ENCODE measurements around the gene OR10A2.

Gene OR10A2

DNA sequence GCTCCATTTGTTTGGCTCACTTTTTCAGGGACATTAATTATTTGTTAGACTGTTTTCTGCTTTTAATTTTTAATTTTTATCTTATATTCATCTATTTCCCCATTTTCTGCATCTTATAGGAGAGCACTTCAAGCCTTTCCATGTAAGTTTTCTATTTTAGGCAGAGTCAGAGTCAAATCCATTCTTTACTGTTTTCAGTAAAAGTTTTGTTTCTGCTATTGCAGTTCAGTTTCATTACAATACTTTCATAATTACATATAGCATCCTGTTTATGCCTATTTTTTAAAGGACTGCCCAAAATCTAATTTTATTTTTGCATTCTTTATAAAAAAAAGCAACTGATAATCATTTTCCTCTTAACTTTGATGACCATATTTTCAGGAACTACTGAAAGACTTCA, 21.2 kb upstream of the OR10A2 start:
- no peak for TF ChIP-seq ZNF629 (tag by site-specific recombination; IDR thresholded peaks at IDR 0.05)
- TF ChIP-seq ZNF558 (tag by site-specific recombination; IDR thresholded peaks at IDR 0.05) = no peak
- TF ChIP-seq ZNF114 (tag by site-specific recombination; IDR thresholded peaks at IDR 0.05) = no peak
- no peak for TF ChIP-seq ZFP37 (tag by site-specific recombination; IDR thresholded peaks at IDR 0.05)
- TF ChIP-seq, protein P1, sequence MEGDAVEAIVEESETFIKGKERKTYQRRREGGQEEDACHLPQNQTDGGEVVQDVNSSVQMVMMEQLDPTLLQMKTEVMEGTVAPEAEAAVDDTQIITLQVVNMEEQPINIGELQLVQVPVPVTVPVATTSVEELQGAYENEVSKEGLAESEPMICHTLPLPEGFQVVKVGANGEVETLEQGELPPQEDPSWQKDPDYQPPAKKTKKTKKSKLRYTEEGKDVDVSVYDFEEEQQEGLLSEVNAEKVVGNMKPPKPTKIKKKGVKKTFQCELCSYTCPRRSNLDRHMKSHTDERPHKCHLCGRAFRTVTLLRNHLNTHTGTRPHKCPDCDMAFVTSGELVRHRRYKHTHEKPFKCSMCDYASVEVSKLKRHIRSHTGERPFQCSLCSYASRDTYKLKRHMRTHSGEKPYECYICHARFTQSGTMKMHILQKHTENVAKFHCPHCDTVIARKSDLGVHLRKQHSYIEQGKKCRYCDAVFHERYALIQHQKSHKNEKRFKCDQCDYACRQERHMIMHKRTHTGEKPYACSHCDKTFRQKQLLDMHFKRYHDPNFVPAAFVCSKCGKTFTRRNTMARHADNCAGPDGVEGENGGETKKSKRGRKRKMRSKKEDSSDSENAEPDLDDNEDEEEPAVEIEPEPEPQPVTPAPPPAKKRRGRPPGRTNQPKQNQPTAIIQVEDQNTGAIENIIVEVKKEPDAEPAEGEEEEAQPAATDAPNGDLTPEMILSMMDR (tag by site-specific recombination; IDR thresholded peaks at IDR 0.05) = no peak
- no peak for TF ChIP-seq ZNF701 (tag by site-specific recombination; IDR thresholded peaks at IDR 0.05)
- TF ChIP-seq, protein P2, sequence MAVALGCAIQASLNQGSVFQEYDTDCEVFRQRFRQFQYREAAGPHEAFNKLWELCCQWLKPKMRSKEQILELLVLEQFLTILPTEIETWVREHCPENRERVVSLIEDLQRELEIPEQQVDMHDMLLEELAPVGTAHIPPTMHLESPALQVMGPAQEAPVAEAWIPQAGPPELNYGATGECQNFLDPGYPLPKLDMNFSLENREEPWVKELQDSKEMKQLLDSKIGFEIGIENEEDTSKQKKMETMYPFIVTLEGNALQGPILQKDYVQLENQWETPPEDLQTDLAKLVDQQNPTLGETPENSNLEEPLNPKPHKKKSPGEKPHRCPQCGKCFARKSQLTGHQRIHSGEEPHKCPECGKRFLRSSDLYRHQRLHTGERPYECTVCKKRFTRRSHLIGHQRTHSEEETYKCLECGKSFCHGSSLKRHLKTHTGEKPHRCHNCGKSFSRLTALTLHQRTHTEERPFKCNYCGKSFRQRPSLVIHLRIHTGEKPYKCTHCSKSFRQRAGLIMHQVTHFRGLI (tag by site-specific recombination; IDR thresholded peaks at IDR 0.05) = no peak
- no peak for TF ChIP-seq ZFP3 (tag by site-specific recombination; IDR thresholded peaks at IDR 0.05; ENCODE audit: low read depth)
- no peak for TF ChIP-seq ZNF221 (tag by site-specific recombination; IDR thresholded peaks at IDR 0.05; ENCODE audit: borderline replicate concordance)
- TF ChIP-seq, protein P3, sequence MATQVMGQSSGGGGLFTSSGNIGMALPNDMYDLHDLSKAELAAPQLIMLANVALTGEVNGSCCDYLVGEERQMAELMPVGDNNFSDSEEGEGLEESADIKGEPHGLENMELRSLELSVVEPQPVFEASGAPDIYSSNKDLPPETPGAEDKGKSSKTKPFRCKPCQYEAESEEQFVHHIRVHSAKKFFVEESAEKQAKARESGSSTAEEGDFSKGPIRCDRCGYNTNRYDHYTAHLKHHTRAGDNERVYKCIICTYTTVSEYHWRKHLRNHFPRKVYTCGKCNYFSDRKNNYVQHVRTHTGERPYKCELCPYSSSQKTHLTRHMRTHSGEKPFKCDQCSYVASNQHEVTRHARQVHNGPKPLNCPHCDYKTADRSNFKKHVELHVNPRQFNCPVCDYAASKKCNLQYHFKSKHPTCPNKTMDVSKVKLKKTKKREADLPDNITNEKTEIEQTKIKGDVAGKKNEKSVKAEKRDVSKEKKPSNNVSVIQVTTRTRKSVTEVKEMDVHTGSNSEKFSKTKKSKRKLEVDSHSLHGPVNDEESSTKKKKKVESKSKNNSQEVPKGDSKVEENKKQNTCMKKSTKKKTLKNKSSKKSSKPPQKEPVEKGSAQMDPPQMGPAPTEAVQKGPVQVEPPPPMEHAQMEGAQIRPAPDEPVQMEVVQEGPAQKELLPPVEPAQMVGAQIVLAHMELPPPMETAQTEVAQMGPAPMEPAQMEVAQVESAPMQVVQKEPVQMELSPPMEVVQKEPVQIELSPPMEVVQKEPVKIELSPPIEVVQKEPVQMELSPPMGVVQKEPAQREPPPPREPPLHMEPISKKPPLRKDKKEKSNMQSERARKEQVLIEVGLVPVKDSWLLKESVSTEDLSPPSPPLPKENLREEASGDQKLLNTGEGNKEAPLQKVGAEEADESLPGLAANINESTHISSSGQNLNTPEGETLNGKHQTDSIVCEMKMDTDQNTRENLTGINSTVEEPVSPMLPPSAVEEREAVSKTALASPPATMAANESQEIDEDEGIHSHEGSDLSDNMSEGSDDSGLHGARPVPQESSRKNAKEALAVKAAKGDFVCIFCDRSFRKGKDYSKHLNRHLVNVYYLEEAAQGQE (tag by site-specific recombination; IDR thresholded peaks at IDR 0.05) = no peak
- TF ChIP-seq ZNF654 (tag by site-specific recombination; IDR thresholded peaks at IDR 0.05; ENCODE audit: low read depth) = no peak
- TF ChIP-seq ZNF335 (tag by site-specific recombination; conservative IDR thresholded peaks at IDR 0.05) = no peak
- no peak for TF ChIP-seq ZNF157 (tag by site-specific recombination; IDR thresholded peaks at IDR 0.05)
- TF ChIP-seq ZNF391 (tag by site-specific recombination; IDR thresholded peaks at IDR 0.05; ENCODE audit: borderline replicate concordance, low read depth) = no peak
- no peak for TF ChIP-seq ZNF138 (tag by site-specific recombination; IDR thresholded peaks at IDR 0.05; ENCODE audit: borderline replicate concordance)
- H3K9me3 ChIP-seq (ENCODE audit: control insufficient read depth, insufficient read depth, low read depth, low read length) = no peaks in the 10 kb centered on the region
- H3K4me3 ChIP-seq (ENCODE audit: low read depth, low read length) = no peak overlapping the region
- CTCF ChIA-PET = no interaction called here
- POLR2A ChIA-PET = no interaction called here
- H3K36me3 ChIP-seq (ENCODE audit: control insufficient read depth in 2 of 2, insufficient read depth in 1 of 2, low read length in 2 of 2) = no peaks in the 10 kb centered on the region
- no peaks in the 10 kb centered on the region for H3K4me1 ChIP-seq (ENCODE audit: control insufficient read depth, insufficient read depth, low read length)
- H3K27ac ChIP-seq (ENCODE audit: extremely low read depth, low read depth, low read length) = no peak overlapping the region

DNA sequence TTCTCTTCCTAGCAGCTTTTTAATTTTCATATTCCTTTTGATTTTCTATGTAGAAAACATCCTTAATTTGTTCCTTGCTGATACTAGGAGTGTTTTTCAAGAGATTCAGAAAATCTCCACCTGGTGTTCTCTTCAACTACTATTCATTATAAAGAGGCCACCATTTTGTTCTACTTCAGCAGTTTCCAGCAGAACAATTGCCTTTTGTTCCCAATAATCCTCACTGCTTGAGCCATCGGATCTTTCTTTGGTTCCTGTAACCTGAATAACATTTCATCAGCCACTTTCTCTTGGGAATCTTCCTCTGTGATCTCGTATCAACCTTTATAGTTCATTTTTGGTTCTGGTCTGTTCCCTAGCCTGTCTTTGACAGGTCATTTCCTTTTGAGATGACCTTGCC, 19.2 kb upstream of the OR10A2 start:
- no peak overlapping the region for H3K27ac ChIP-seq (ENCODE audit: extremely low read depth, low read depth, low read length)
- no peak overlapping the region for H3K4me3 ChIP-seq (ENCODE audit: low read depth, low read length)
- H3K36me3 ChIP-seq (ENCODE audit: control insufficient read depth in 2 of 2, insufficient read depth in 1 of 2, low read length in 2 of 2) = no peaks in the 10 kb centered on the region
- POLR2A ChIA-PET = no interaction called here
- no peaks in the 10 kb centered on the region for H3K4me1 ChIP-seq (ENCODE audit: control insufficient read depth, insufficient read depth, low read length)
- TF ChIP-seq ZBTB20 (tag by site-specific recombination; IDR thresholded peaks at IDR 0.05) = no peak
- no peaks in the 10 kb centered on the region for H3K9me3 ChIP-seq (ENCODE audit: control insufficient read depth, insufficient read depth, low read depth, low read length)
- CTCF ChIA-PET = interaction anchor here (0.6 kb wide), 1 partner anchor 93 kb away, joined by 3 read pairs; no protein-coding TSS in a partner anchor

DNA sequence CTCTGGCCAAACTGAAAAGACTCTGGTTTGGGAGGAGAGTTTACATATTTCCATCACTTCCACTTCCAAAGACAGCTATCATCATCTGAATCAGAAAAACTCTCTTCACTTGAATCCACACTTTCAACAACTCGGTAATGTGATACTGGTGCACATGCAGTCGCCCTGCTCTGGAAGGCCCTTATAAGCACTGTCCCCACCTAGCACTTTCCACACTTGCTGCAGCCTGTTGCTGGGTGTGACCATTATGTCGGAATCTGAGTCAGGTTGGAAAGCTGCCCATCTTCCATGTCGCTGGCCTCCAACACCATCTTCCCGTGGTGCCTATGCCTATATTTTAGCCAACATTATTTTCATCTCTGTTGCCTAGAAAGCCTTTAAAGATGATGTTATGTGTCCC, 18.5 kb upstream of the OR10A2 start:
- H3K36me3 ChIP-seq (ENCODE audit: control insufficient read depth in 2 of 2, insufficient read depth in 1 of 2, low read length in 2 of 2) = no peaks in the 10 kb centered on the region
- no peaks in the 10 kb centered on the region for H3K9me3 ChIP-seq (ENCODE audit: control insufficient read depth, insufficient read depth, low read depth, low read length)
- ChIA-PET CTCF (no interaction called here), POLR2A (no interaction called here)
- H3K4me1 ChIP-seq (ENCODE audit: control insufficient read depth, insufficient read depth, low read length) = no peaks in the 10 kb centered on the region
- H3K27ac ChIP-seq (ENCODE audit: extremely low read depth, low read depth, low read length) = no peak overlapping the region
- peak; percentile 58; the same call in 1 of the 2 replicates for TF ChIP-seq KLF1 (tag by site-specific recombination; IDR thresholded peaks at IDR 0.05)
- no peak for TF ChIP-seq OVOL3 (tag by site-specific recombination; IDR thresholded peaks at IDR 0.05)
- no peak overlapping the region for H3K4me3 ChIP-seq (ENCODE audit: low read depth, low read length)
